Mesodermal cell (in vitro differentiated cells): Measurements from ENCODE around the gene CALU.

Source experiments
- H3K27ac ChIP-seq: 2 replicates; pipeline ENCODE4 v1.7.0; 2013; ENCODE audit warnings: mild to moderate bottlenecking, low read depth, low read length, moderate library complexity; ENCODE audit not compliant: severe bottlenecking
- H3K36me3 ChIP-seq: 2 replicates; pipeline ENCODE4 v1.7.1; 2013; ENCODE audit warnings: mild to moderate bottlenecking, low read length, moderate library complexity; ENCODE audit not compliant: control insufficient read depth, insufficient read depth
- H3K4me1 ChIP-seq: one replicate; pipeline ENCODE4 v1.7.1; 2013; ENCODE audit warnings: mild to moderate bottlenecking, low read length; ENCODE audit not compliant: insufficient read depth, control insufficient read depth, poor library complexity, severe bottlenecking
- H3K4me3 ChIP-seq: 2 replicates; pipeline ENCODE4 v1.7.0; 2013; ENCODE audit warnings: low read length, control low read depth, mild to moderate bottlenecking; ENCODE audit not compliant: insufficient read depth, poor library complexity, severe bottlenecking; ENCODE audit errors: extremely low read depth
- H3K9me3 ChIP-seq: 2 replicates; pipeline ENCODE4 v1.7.1; 2013; ENCODE audit warnings: mild to moderate bottlenecking, low read length, moderate library complexity; ENCODE audit not compliant: control insufficient read depth
- WGBS, 2 experiments: methylation state at CpG; one replicate each; pipeline ENCODE4 v1.1.5; 2013; ENCODE audit warnings: missing lambda C conversion rate in 2 of 2; ENCODE audit not compliant: insufficient coverage in 2 of 2; 5-methylcytosine and 5-hydroxymethylcytosine counted together

CALU gene

DNA sequence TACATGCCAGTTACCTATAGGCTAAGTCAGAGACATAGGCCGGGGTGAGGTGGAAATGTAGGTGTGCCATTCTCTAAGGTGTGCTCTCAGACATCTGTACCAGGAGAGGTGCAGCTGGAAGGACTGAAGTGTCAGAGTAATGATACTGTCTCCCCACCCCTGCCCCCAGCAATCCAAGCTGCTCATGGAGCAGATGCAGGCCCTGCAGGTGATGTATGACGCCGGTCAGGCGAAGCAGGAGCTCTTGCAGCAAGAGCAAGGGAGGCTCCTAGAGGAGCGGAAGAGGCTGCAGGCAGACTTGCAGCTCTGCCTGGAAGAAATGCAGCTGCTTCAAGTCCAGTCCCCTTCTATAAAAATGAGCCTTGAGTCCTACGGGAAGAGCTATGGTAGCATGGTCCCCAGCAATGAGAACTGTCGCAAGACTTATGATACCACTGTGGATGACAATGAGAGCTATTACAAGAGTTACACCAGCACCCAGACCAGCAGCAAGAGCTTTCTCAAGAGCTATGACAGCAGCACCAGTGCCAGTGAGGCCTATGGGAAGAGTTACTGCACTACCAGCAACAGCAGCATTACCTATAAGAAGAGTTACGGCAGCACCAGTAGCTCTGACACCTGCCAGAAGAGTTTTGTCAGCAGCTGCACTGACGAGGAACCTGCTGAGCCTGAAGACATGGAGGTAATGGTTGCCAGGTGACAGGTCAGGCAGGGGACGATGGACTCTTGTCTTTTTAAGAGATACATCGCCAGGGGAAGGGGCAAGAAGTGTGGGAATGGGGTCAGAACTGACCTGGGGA, 72.7 kb downstream of the CALU start:
- H3K4me1 ChIP-seq, result peaks cover 3% of the 10 kb centered on the region
- 83 to 88% methylated on average over 10 of the region's 11 CpGs for WGBS, 2 experiments
- H3K36me3 ChIP-seq, result peaks cover 50% of the 10 kb centered on the region
- no peak overlapping the region for H3K4me3 ChIP-seq
- no peaks in the 10 kb centered on the region for H3K9me3 ChIP-seq
- no peak overlapping the region for H3K27ac ChIP-seq

DNA sequence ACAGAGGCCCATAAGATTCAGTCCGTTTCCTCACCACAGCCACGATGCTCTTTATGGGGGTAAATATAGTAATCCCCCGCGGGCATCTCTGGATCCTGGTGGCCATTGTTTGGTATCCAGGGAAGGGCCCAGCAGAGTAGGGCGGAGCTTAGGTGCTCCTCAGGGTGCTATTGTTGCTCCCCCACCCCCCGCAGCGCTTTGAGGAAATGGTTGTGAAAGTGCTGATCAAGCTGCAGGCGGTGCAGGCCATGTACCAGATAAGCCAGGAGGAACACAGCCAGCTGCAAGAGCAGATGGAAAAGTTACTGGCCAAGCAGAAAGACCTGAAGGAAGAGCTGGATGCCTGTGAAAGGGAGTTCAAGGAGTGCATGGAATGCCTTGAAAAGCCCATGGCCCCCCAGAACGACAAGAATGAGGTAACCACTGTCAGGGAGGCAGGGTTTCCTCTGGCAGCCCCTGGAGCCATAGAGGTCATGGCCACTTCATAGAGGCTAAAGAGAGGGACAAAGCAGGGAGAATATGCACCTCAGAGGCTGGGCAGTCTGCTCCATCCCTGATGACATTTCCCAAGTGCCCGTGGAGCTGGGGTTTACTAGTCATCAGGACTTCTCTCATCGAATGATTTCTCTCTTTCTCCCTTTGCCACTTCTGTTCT, 73.5 kb downstream of the CALU start:
- Histone ChIP-seq H3K4me1 (peaks cover 3% of the 10 kb centered on the region), H3K9me3 (no peaks in the 10 kb centered on the region), H3K27ac (no peak overlapping the region), H3K36me3 (peaks cover 43% of the 10 kb centered on the region), H3K4me3 (no peak overlapping the region)
- WGBS, 2 experiments, result 68 to 74% methylated on average over 6 to 7 of the region's 11 CpGs

DNA sequence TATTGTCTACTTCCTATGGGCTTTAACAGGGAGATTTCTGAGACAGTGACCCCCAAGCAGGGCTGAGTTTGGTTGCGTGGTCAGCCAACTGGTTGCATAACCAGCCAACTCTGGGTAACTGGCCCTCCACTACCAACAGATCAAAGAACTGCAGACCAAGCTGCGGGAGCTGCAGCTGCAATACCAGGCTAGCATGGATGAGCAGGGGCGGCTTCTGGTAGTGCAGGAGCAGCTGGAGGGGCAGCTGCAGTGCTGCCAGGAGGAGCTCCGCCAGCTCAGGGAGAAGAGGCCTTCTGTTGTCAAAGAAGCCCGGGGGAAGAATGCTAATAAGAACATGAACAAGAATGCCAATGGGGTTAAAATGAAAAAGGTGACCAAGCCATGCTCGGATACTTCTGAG, 75.3 kb downstream of the CALU start:
- H3K4me1 ChIP-seq, result peaks cover 11% of the 10 kb centered on the region
- no peak overlapping the region for H3K4me3 ChIP-seq
- no peak overlapping the region for H3K27ac ChIP-seq
- H3K9me3 ChIP-seq, result no peaks in the 10 kb centered on the region
- WGBS, 2 experiments, result 92 to 94% methylated on average over 6 of the region's 6 CpGs
- H3K36me3 ChIP-seq, result peaks cover 26% of the 10 kb centered on the region

DNA sequence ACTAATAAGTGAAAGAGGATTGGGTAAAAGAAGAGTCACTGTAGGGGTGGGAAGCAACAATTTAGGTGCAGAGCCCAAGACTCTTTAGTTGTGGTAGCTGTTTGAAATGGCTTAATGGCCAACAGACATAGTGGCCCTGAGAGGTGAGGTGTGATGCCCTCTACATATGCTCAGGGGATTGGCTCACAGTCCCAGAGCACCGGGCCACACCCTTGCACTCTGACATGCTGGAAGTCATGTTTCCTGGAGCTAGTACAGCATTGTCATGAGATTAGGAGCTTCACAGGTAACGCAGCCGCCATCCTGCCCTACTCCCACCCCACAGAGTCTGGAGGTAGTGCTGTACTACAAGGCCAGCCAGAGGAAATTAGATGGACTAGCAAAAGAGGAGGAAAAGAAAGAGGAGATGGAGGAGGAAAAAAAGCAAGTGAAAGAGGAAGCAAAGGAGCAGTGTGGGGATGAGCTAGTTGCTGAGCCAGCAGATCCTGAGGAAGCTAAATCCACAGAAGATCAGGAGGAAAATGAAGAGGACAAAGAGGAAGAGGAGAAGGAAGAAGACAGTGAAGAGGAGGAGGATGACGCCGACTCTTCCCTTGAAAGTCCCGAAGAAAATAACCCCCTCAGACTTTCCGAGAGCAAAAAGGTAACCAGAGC, 76.3 kb downstream of the CALU start:
- Histone ChIP-seq H3K4me3 (no peak overlapping the region), H3K9me3 (no peaks in the 10 kb centered on the region), H3K4me1 (peaks cover 11% of the 10 kb centered on the region), H3K27ac (no peak overlapping the region), H3K36me3 (peaks cover 17% of the 10 kb centered on the region)
- WGBS, 2 experiments, result 97 to 98% methylated on average over 4 to 5 of the region's 7 CpGs

- no peak overlapping the region for H3K4me3 ChIP-seq
- 63 to 71% methylated on average over 2 to 3 of the region's 3 CpGs for WGBS, 2 experiments
- H3K27ac ChIP-seq, result no peak overlapping the region
- no peaks in the 10 kb centered on the region for H3K36me3 ChIP-seq
- no peaks in the 10 kb centered on the region for H3K9me3 ChIP-seq
- peaks cover 8% of the 10 kb centered on the region for H3K4me1 ChIP-seq
These were observed 79.5 kb downstream of the CALU start for GRCh38 chr7:128818694-128819093.
